GM18861 (cell line): ENCODE data around the gene ARHGAP8.
"Not testable (repeated sequence)": the region's sequence is repeated elsewhere in the genome, so short reads cannot be mapped to it uniquely, and the experiment has no call there.

Experiments used
- ATAC-seq: cut with Tn5 transposase; IDR thresholded peaks from one replicate; pipeline ENCODE4 v1.9.1; 2021; ENCODE audit not compliant: unreplicated experiment

ARHGAP8 gene

DNA sequence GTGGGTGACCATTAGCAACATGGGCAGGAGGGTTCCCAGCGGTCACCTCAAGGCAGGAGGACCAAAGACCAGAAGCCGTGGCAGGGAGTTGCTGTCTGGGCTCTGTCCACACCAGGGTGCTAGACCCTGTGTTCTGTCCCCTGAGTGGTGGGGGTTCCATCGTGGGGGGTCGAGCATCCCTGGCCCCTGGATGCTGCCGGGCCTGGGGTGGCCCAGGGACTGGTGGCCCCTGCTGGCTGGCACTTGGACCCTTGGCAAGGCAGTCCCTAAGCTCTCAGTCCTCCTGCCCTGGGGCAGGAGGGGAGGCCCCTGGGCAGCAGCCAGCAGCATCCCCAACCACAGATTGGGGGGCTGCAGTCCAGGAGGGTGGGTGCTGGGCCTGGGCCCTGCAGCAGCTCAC lies 13.4 kb upstream of the ARHGAP8 start:
- ATAC-seq = no peak

DNA sequence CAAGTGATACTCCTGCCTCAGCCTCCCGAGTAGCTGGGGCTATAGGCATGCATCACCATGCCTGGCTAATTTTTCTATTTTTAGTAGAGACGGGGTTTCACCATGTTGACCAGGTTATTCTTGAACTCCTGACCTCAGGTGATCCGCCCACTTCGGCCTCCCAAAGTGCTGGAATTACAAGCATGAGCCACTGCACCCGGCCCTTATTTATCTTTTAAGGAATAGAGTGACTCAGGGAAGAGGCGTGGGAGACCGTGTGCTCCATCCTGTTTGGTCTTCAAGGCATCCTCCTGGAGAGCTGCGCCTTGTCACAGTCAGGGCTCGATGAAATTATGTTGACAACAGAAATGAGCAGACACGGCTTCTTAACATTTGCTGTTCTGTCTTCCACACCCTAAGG lies 12.7 kb upstream of the ARHGAP8 start:
- not testable (repeated sequence) for ATAC-seq

DNA sequence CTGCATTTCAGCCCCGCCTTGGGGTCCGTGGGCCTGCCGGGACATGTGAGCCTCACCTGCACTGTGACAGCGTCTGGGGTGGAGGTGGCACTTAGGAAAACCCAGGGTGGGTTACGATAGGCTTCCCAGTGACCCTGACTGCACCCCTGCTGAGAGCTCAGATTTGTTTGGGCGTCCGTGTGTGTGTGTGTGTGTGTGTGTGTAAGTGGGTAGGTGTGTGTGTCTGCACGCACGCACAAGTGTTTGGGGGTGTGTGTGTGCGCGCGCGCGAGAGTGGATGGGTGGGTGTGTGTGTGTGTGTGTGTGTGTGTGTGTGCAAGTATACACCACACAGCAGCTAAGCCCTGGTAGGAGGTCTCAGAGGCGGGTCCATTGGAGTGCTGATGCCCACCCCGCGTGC lies 12.1 kb upstream of the ARHGAP8 start:
- no peak for ATAC-seq

DNA sequence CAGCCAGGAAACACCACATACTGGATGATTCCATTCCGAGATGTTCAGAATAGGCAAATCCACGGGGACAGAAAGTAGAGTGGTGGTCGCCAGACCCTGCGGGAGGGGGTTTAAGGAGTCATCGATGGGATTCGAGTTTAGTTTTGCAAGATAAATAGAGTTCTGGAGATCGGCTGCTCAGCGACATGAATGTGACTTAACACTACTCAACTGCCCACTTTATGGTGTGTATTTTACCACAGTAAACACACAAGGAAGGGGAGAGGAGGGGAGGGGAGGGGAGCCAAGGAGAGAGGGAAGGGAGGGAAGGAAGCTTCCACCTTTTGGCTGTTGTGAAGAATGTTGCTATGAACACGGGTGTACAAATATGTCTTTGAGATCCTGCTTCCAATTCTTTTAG lies 10.4 kb upstream of the ARHGAP8 start:
- ATAC-seq = no peak

DNA sequence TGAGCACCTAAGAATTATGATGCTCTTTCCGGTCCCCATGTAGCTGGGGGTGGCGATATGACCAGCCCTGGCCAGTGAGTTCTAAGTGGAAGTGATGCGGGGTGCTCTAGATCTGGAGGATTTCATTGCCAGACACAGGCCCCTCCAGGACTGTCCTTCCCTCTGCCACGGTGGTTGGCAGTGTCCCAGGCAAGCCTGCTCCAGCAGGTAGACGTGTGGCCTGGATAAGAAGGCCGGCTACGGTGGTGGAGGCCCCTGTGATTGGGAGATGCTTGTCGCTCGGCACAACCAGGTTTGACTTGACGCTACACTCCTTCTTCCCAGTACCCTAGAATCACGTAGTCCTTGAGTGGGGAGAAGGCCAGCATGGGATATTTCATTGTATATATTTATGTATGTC lies 9.1 kb upstream of the ARHGAP8 start:
- ATAC-seq = no peak

DNA sequence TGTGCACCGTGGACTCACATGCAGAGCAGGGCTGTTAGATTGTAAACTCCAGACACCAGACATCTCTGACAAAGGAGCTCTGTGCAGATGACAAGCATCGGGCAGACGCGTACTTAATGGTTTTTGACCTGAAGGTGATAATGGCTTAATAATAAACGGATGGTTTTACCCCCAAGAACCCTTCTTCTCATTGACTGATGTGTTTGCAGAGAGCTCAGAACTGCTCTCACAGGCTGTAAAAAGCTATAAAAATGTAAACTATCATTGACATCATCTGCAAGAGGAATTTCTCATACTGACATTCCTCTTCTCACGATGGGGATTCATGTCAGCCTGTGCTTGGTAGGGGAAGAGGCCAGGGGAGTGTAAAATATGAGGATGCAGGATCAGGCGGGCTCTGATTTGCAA lies 8.6 kb upstream of the ARHGAP8 start:
- no peak for ATAC-seq

DNA sequence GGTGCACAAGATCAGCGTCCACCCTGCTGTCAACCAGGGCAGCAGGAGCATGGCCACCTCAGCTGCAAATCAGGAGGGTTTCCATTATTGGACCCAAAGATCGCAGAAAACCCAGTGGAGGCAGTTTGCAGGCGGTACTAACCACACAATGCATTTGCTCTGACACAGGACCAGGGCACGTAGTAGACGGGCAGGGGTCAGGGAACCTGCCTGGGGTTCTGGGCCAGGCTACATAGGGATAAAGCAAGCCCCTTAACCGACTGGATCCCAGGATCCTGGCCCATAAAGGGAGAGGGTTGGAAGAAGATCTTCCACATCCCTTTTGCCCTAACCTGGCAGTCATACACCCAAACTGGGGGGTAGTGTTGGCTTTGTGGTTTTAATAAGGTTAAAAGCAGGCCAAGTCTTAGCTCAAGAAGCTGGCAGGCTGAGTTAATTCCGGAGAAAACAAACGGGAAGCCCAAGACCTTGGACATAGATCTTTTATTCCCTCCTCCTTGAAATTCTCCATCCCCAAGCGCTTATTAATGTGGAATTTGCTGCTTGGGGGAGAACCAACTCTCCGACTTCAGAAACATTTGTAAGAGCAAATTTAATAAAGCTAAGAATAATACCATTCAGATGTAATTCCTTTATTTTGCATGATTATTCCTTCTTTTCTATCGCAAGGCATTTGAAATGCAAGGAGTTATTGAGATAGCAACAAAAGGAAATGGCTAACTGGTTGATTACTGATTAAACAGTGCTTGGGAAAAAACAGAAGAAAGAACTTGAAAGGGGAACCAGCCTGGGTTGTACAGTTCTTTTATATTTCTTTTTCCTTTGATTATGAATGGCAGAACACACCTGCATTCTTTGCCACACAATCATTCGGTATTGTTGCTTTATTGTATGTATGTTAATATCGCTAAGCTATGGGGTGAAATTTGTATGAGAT lies 6.3 kb upstream of the ARHGAP8 start:
- ATAC-seq = no peak

DNA sequence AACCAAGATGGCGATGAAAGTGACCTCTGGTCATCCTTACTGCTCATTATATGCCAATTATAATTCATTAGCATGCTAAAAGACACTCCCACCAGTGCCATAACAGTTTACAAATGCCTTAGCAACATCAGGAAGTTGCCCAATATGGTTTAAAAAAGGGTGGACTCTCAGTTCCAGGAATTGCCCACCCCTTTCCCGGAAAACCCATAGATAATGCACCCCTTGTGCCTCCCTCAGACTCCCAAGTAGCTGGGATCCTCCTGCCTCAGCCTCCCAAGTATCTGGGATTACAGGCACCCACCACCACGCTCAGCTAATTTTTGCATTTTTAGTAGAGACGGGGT lies 4.6 kb upstream of the ARHGAP8 start:
- ATAC-seq = not testable (repeated sequence)

DNA sequence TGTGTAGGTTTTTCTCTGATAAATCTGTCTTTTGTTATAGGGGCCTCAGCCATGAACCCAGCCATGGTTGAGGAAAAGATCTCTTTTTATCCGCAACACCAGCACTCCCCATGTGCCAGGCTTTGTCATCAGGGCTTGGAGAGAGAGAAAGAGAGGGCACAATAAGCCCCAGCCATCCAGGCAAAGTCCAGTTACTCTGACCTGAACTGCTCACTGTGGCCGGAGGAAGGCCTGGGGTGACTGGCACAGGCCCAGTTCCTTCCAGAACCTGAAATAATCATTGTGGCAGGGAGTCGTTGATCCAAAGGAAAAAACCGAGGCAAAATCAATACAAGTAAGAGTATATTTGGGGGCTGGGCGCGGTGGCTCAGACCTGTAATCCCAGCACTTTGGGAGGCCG lies 3.9 kb upstream of the ARHGAP8 start:
- ATAC-seq = no peak

DNA sequence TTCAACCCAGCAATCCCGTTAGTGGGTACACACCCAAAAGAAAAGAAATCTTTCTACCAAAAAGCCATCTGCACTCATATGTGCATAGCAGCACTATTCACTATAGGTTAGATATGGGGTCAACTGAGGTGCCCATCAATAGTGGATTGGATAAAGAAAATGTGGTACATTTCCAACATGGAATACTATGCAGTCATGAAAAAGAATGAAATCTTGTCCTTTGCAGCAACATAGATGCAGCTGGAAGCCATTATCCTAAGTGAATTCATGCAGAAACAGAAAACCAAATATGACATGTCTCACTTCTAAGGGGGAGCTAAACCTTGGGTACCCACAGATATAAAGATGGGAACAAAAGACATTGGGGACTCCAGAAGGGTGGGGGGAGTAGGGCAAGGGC lies 1.9 kb upstream of the ARHGAP8 start:
- no peak for ATAC-seq

DNA sequence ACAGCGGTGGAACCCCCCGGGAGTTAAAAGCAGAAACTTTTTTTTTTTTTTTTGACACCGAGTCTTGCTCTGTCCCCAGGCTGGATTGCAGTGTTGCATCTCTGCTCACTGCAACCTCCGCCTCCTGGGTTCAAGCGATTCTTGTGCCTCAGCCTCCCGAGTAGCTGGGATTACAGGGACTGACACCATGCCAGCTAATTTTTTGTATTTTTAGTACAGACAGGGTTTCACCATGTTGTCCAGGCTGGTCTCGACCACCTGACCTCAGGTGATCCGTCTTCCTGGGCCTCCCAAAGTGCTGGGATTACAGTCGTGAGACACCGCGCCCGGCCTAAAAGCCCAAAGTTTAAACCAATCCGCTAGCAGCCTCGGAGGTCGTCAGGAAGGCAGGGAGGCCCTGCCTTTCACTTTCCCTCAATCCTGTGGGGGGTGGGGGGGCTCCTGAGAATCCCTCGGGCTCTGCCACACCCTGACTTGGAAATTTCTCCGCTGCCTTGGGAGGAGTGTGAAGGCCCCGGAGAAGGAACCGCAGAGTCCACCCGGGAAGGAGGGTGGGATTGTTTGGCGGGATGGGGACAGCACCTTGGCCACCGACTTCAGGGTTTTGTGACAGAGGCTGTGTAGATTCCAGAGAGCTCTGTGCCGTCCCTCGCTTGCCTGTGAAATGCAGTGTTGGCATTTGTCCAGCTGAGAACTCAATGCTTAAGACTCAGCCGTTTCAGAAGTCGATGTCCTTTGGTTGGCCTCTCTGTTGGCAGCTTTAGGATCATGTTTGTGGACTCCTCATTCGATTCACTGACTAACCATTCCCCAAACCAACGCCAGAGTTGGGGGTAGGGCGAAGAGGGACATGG lies 1.0 kb downstream of the ARHGAP8 start:
- no peak for ATAC-seq

DNA sequence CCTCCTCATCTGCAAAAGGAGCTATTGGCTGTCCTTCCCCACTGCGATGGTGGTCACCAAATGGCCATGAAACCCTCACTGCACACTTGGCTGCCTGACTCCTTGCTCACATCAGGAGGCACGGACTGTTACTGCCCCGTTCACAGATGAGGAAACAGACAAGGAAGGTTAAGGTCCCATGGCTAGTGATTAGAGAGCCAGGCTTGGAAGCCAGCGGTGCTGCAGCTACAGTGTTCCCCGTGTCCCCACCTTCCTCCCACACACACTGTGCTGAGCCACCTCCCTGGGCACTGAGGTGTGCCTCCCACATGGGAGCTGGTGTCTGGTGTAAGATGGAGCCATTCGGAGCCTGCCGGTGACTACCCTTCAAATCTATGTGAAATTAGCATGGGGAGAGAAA lies 2.6 kb downstream of the ARHGAP8 start:
- ATAC-seq = no peak

DNA sequence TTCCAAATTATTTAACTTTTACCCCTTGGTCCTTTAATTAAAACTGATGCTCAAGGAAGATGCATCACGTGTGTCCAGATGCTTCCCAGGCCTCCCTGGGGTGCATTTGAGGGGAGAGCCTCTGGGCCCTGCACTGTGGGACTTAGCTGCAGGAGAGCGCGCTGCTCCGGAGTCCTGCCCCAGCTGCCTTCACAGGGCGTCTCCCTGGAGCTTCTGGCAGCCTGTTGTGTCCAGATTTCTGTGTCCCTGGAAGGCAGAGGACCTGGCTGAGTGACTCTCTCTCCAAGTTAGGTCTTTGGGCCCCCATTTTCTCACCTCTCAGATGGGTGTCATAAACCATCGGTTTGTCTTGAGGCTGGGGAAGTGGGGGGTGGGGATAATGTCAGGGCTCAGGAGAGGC lies 3.0 kb downstream of the ARHGAP8 start:
- ATAC-seq = no peak

DNA sequence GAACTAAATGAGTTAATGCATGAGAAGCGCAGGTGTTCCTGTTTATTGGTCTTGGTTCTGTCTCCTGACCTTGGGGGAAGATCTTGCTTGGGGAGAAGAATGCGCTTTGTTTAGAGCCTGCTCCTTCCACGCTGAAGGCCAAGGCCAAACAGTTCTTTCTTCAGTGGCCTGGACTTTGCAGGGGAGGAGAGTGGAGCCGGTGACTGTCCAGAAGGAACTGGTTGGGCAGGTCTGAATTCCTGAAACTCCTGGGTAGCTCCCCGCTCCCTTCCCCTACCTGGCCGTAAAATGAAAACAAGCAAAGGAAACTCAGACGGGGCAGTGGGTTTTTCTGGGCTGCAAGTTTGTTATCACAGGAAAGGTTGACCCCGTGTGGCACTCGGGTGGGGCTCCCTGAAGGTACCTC lies 3.6 kb downstream of the ARHGAP8 start:
- ATAC-seq = no peak

DNA sequence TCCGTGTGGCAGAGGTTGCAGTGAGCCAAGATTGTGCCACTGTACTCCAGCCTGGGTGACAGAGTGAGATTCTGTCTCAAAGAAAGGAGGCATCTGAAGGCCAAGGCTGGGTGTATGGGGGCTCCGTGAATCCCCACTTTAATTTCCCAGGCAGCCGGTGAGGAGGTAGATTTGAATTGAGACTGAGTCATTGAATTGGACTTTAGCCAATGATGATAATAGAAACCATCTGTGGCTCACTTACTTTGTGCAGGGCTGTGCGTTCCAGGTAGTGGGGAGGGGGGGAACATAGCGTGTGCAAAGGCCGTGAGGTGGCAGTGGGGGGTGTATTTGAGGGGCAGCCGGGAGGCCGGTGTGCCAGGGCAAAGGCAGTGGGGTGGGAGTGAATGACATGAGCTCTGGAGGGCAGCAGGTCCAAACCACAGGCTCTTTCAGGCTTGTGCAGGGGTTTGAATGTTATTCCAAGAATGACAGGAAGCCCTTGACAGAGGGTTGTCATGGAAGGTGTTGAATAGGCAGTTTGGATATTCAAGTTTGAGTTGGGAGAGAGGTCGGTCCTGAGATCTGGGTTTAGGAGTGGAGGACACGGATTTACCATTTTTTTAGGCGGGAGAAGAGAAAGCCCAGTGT lies 6.1 kb downstream of the ARHGAP8 start:
- no peak for ATAC-seq

DNA sequence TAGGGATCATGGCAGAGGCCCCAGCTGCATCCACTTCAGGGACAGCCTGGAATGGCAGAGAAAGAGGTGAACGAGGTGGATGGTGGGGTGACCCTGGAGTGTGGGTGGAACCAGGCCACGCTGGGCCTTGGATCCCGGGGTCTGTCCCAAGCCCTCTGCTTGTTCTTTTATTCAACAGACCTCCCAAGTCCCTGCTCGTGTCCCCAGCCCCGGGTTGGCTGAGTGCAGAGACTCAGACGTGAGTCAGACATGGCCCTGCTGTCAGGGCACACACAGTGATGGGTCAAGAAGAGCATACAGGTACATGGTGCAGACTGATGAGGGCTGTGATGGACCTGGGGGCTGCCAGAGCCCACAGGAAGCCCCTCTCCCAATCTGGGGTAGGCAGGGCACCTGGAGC lies 6.6 kb downstream of the ARHGAP8 start:
- no peak for ATAC-seq

DNA sequence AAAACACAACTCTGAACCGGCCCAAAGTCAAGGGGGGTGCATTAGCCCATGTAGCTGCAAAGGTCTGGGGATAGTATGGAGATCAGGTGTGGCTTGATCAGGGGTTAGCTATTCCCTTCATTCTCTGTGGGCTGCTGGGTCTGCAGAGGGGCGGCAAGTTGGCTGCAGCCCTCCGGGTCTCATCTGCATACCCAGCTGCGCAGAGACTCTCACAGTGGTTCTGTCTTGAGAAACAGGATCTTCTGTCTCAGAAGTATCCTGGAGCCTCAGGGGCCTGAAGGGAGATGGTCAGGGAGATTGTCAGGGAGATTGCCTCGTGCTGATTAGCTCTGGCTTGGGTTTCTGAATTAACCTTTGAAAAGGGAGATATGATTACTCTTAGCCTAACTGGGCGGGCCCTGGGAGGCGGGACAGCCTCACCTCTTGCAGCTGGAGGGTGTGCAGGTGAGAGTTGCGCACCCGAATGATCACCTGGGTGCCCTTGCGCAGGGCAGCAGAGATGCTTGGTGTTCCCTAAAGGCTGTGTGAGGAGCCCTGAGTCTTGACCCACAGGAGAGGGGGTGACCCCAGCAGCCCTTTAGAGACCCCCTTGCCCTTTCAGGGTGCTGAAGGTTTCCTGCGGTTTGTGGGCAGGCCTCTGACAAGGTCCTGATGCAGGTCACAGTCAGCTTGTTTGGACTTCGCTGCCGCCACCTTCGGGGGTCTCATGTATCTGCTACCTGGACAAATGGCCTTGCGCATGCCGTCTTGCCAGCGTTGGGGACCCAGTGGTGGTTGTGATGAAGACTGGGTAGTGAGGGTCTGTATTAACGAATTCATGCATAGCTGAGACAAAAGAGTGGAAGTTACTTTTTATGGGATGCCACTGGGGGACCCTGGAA lies 7.3 kb downstream of the ARHGAP8 start:
- no peak for ATAC-seq

DNA sequence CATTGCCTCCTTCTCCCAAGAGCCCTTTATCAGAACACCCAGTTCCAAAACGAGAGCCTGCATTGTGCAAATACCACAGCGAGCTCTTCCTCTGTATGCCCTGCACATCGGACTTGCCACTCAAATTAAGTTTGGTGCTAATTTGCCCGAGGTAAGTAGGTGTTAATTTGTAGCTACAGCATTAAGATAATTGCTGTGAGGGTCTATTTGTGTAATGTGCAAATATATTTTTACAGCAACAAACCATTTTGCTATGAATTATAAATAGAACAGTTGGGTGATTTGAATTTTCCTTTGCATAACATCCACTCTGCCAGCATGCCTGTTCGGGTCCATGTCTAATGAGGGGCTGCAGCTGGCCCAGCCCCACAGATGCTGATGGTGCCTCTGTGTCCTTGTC lies 8.1 kb downstream of the ARHGAP8 start:
- no peak for ATAC-seq

DNA sequence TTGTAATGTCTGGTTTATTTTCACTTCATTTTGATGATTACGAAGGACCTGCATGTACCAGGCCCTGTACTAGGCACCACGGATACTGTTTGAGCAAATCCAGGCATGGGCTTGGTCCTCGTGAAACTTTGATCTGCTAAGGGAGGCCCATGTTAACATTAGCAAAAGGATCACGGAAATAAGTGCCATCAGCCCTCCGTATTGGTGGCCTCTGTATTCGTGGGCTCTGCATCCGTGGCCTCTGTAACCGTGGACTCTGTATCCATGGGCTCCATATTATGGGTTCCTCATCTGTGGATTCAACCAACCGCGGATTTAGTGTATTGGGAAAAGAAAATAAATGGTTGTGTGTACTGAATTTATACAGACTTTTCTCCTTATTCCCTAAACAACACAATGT lies 8.7 kb downstream of the ARHGAP8 start:
- no peak for ATAC-seq

DNA sequence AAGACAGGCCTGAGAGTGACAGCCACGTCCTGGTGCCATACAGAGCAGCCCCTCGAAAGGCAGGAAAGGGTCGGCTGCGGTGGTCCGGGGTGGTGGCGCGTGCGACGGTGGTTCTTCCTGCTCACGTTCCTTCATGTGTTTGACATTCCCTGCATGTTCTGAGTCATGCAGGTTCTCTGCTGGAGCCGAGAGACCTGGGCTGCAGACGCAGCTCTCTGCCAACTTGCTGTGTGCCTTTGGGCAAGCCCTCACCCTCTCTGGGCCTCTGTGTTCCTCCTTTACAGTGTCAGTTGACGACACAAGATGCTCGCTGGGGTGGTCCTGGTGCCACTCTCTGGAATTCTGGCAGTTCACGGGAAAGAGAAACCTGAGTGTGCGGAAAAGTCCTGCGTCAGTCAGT lies 12.0 kb downstream of the ARHGAP8 start:
- ATAC-seq = no peak

DNA sequence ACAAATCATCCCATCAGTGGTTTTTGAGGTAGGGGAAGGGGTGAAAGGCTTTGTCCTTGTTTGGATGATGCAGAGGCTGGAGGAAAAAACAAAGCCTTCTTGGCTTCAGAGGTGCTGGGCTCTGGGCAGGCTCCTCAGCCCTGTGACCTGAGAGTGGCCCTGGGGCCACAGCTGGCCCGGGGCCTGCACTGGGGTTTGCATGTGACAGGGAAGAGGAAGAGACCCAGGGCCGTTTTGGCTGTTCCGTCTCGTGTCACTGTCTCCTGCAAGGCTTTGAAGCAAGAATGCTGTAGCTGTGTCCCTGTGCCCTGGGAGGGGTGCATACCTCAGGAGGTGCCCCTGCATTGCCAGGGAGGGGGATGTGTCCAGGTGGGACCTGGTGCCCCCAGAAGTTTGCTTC lies 12.6 kb downstream of the ARHGAP8 start:
- ATAC-seq = no peak
